CD4-positive, alpha-beta T cell treated with Interferon gamma for 1 hour (primary cell): ENCODE measurements around the gene FRG2B.
"Not testable (repeated sequence)": the region's sequence is repeated elsewhere in the genome, so short reads cannot be mapped to it uniquely, and the experiment has no call there.

Experiments used
- DNase-seq: peaks from one replicate; pipeline ENCODE4 v3.0.0-alpha.2; 2020

Gene FRG2B

GRCh38 chr10:133626695-133627094, at the start of gene FRG2B:
FRG2B (minus strand) TSS chr10:133626795; CDS start chr10:133626742, 53 bp downstream.
- DNase-seq: not testable (repeated sequence)

- not testable (repeated sequence) for DNase-seq
Measured at GRCh38 chr10:133667446-133667845, 40.9 kb upstream of the FRG2B start.

GRCh38 chr10:133663544-133664160, 37.1 kb upstream of the FRG2B start:
- not testable (repeated sequence) for DNase-seq

- not testable (repeated sequence) for DNase-seq
Measured at GRCh38 chr10:133661122-133661521, 34.5 kb upstream of the FRG2B start.

- not testable (repeated sequence) for DNase-seq
Measured at GRCh38 chr10:133660516-133660915, 33.9 kb upstream of the FRG2B start.

GRCh38 chr10:133657276-133657675, 30.7 kb upstream of the FRG2B start:
- not testable (repeated sequence) for DNase-seq

- not testable (repeated sequence) for DNase-seq
Measured at GRCh38 chr10:133648872-133649455, 22.4 kb upstream of the FRG2B start.

GRCh38 chr10:133647075-133647748, 20.6 kb upstream of the FRG2B start:
- DNase-seq: not testable (repeated sequence)

GRCh38 chr10:133637846-133638235, 11.2 kb upstream of the FRG2B start:
- not testable (repeated sequence) for DNase-seq

- DNase-seq: not testable (repeated sequence)
Measured at GRCh38 chr10:133637202-133637845, 10.7 kb upstream of the FRG2B start.

- not testable (repeated sequence) for DNase-seq
Measured at GRCh38 chr10:133630723-133631249, 4.2 kb upstream of the FRG2B start.

GRCh38 chr10:133622544-133622943, 4.1 kb downstream of the FRG2B start:
- not testable (repeated sequence) for DNase-seq

GRCh38 chr10:133618851-133619250, 7.7 kb downstream of the FRG2B start:
- DNase-seq: no peak

- no peak for DNase-seq
Measured at GRCh38 chr10:133617196-133617595, 9.4 kb downstream of the FRG2B start.

GRCh38 chr10:133616371-133617130, 10.0 kb downstream of the FRG2B start:
- no peak for DNase-seq

- DNase-seq: no peak
Measured at GRCh38 chr10:133614830-133615580, 11.6 kb downstream of the FRG2B start.

GRCh38 chr10:133613699-133614098, 12.9 kb downstream of the FRG2B start:
- DNase-seq: no peak

- no peak for DNase-seq
Measured at GRCh38 chr10:133611079-133611478, 15.5 kb downstream of the FRG2B start.

- DNase-seq: no peak
Measured at GRCh38 chr10:133608855-133609254, 17.7 kb downstream of the FRG2B start.

GRCh38 chr10:133603434-133603833, 23.2 kb downstream of the FRG2B start:
- not testable (repeated sequence) for DNase-seq

- DNase-seq: no peak
Measured at GRCh38 chr10:133600657-133601056, 25.9 kb downstream of the FRG2B start.

GRCh38 chr10:133599869-133600268, 26.7 kb downstream of the FRG2B start:
- DNase-seq: not testable (repeated sequence)
